ENCODE results near the gene TUT1.

DNA sequence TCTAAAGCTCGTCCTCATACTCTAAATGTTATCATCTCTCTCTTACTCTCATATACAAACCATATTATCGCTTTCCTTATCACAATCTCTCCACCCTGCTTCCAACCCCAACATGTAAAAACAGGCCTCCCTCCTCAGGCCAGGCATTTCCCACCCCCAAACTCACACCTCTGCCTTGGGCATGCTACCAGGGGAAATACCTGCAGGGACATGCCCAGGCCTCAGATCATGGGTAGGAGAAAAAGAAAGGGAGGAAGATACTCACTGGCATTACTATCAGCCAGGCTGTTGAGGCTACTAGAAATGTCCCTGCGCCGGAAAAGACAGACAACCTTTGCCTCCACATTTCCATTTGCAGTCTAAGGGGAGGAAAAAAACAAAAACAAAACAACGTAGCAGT lies 8.6 kb upstream of the TUT1 start:
- TF ChIP-seq, protein P1, sequence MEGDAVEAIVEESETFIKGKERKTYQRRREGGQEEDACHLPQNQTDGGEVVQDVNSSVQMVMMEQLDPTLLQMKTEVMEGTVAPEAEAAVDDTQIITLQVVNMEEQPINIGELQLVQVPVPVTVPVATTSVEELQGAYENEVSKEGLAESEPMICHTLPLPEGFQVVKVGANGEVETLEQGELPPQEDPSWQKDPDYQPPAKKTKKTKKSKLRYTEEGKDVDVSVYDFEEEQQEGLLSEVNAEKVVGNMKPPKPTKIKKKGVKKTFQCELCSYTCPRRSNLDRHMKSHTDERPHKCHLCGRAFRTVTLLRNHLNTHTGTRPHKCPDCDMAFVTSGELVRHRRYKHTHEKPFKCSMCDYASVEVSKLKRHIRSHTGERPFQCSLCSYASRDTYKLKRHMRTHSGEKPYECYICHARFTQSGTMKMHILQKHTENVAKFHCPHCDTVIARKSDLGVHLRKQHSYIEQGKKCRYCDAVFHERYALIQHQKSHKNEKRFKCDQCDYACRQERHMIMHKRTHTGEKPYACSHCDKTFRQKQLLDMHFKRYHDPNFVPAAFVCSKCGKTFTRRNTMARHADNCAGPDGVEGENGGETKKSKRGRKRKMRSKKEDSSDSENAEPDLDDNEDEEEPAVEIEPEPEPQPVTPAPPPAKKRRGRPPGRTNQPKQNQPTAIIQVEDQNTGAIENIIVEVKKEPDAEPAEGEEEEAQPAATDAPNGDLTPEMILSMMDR (IDR thresholded peaks at IDR 0.05; ENCODE audit: borderline replicate concordance, extremely low read depth, low read length, poor library complexity, severe bottlenecking) = no peak
- no peak for TF ChIP-seq EZH2 (IDR thresholded peaks at IDR 0.05; ENCODE audit: borderline replicate concordance, low read depth, low read length, severe bottlenecking)

Data from DND-41 (cell line).